ENCODE results near the gene TEPSIN. TPM values are rescaled to one million over a fixed set of nuclear protein-coding genes. Genes with fewer than 3 reads are reported as not detected.

The TEPSIN gene
- total RNA-seq, 2 donors from 2014 or later = 30.0 to 45.0 TPM

DNA sequence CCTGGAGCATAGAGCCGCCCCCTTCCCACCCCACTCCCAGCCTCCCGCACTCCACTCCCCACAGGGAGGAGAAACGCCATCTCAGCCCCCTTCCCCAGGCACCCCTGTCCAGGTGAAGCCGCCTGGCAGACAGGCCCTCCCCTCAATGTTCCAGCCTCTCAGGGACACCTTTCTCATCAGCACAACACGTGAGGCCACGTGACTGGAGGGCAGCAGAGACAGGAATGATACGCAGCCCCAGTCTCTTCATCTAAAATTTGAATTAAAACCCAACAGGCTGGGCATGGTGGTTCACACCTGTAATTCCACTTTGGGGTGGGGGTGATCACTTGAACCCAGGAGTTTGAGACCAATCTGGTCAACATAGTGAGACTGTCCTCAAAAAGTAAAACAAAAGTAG, 52.7 kb downstream of the TEPSIN start:
- 90 to 95% methylated on average over 2 to 7 of the region's 7 CpGs for WGBS, 2 experiments (ENCODE audit: insufficient coverage in 1 of 2, insufficient read length in 1 of 2)
- no peaks in the 10 kb centered on the region for H3K4me1 ChIP-seq (ENCODE audit: control insufficient read depth, insufficient read depth, low read length)
- no peak overlapping the region for H3K4me3 Mint-ChIP-seq
- H3K27ac Mint-ChIP-seq = no peak overlapping the region
- H3K27ac ChIP-seq (ENCODE audit: low read depth, low read length) = no peak overlapping the region
- TF ChIP-seq, protein P1, sequence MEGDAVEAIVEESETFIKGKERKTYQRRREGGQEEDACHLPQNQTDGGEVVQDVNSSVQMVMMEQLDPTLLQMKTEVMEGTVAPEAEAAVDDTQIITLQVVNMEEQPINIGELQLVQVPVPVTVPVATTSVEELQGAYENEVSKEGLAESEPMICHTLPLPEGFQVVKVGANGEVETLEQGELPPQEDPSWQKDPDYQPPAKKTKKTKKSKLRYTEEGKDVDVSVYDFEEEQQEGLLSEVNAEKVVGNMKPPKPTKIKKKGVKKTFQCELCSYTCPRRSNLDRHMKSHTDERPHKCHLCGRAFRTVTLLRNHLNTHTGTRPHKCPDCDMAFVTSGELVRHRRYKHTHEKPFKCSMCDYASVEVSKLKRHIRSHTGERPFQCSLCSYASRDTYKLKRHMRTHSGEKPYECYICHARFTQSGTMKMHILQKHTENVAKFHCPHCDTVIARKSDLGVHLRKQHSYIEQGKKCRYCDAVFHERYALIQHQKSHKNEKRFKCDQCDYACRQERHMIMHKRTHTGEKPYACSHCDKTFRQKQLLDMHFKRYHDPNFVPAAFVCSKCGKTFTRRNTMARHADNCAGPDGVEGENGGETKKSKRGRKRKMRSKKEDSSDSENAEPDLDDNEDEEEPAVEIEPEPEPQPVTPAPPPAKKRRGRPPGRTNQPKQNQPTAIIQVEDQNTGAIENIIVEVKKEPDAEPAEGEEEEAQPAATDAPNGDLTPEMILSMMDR (conservative IDR thresholded peaks at IDR 0.05) = no peak
- H3K9me3 Mint-ChIP-seq = no peaks in the 10 kb centered on the region
- H3K36me3 ChIP-seq (ENCODE audit: control insufficient read depth, insufficient read depth, low read length) = no peaks in the 10 kb centered on the region
- DNase-seq = no peak
- H3K27me3 Mint-ChIP-seq (ENCODE audit: insufficient read depth) = no peaks in the 10 kb centered on the region
- H3K27me3 ChIP-seq (ENCODE audit: control insufficient read depth, insufficient read depth, low read length, poor library complexity, severe bottlenecking) = no peaks in the 10 kb centered on the region
- H3K9me3 ChIP-seq (ENCODE audit: control insufficient read depth, low read length) = no peaks in the 10 kb centered on the region
- no peaks in the 10 kb centered on the region for H3K4me1 Mint-ChIP-seq
- H3K36me3 Mint-ChIP-seq (ENCODE audit: low read depth) = no peaks in the 10 kb centered on the region
- no peak overlapping the region for H3K4me3 ChIP-seq (ENCODE audit: low read length)
- H3K9ac ChIP-seq (ENCODE audit: extremely low read depth, low read length, poor library complexity, severe bottlenecking) = no peak overlapping the region

DNA sequence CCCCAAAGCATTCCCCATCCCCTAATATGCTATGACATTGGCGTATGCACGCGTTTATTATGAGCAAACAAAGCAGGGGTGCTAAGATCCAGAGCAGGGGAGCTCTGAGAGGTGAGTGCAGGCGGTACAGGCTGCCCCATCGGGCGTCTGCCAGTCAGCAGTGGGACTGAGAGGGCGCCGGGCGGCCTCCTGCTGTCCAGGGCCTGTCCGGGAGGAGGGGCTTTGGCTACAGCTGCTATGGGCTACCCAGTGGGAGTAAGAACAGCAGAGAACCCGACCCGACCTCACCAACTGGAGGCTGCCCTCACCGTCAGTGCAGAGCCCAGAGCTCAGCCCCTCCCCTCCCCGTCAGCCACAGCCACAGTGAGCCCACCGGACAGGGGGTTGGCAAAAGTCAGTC, 54.3 kb downstream of the TEPSIN start:
- H3K9me3 Mint-ChIP-seq = no peaks in the 10 kb centered on the region
- Histone ChIP-seq H3K27me3 (ENCODE audit: control insufficient read depth, insufficient read depth, low read length, poor library complexity, severe bottlenecking) (no peaks in the 10 kb centered on the region), H3K4me3 (ENCODE audit: low read length) (no peak overlapping the region), H3K36me3 (ENCODE audit: control insufficient read depth, insufficient read depth, low read length) (no peaks in the 10 kb centered on the region), H3K27ac (ENCODE audit: low read depth, low read length) (no peak overlapping the region), H3K4me1 (ENCODE audit: control insufficient read depth, insufficient read depth, low read length) (no peaks in the 10 kb centered on the region), H3K9ac (ENCODE audit: extremely low read depth, low read length, poor library complexity, severe bottlenecking) (no peak overlapping the region), H3K9me3 (ENCODE audit: control insufficient read depth, low read length) (no peaks in the 10 kb centered on the region)
- TF ChIP-seq, protein P1 (conservative IDR thresholded peaks at IDR 0.05) = no peak
- WGBS, 2 experiments (ENCODE audit: insufficient coverage in 1 of 2, insufficient read length in 1 of 2) = 70 to 82% methylated on average over 2 to 15 of the region's 15 CpGs
- no peaks in the 10 kb centered on the region for H3K27me3 Mint-ChIP-seq (ENCODE audit: insufficient read depth)
- no peaks in the 10 kb centered on the region for H3K36me3 Mint-ChIP-seq (ENCODE audit: low read depth)
- H3K4me3 Mint-ChIP-seq = no peak overlapping the region
- no peaks in the 10 kb centered on the region for H3K4me1 Mint-ChIP-seq
- DNase-seq = peak; percentile 75
- no peak overlapping the region for H3K27ac Mint-ChIP-seq

DNA sequence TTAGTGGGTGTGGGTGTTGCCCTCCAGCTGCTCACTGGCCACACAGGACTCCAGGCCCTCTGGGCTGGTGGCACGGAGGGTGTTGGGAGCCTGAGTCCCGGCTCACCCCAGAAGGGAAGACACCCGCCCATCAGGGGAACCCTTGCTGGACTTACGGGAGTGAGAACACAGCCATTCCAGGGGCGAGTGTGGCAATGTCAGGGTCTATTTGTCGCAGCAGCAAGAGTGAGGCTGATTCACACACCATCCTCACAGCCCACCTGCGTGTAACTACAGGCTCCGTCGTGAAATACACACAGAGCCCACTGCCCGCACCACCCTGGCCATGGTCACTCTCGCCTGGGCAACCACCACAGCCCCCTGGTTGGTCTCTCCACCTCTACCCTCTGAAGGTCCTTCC, 55.0 kb downstream of the TEPSIN start:
- H3K9ac ChIP-seq (ENCODE audit: extremely low read depth, low read length, poor library complexity, severe bottlenecking) = no peak overlapping the region

More for the DNA sequence above, 55.0 kb downstream of the TEPSIN start:
- Mint-ChIP-seq H3K27ac (no peak overlapping the region), H3K9me3 (no peaks in the 10 kb centered on the region), H3K4me3 (no peak overlapping the region), H3K36me3 (ENCODE audit: low read depth) (no peaks in the 10 kb centered on the region), H3K4me1 (no peaks in the 10 kb centered on the region), H3K27me3 (ENCODE audit: insufficient read depth) (no peaks in the 10 kb centered on the region)
- Histone ChIP-seq H3K9me3 (ENCODE audit: control insufficient read depth, low read length) (no peaks in the 10 kb centered on the region), H3K4me1 (ENCODE audit: control insufficient read depth, insufficient read depth, low read length) (no peaks in the 10 kb centered on the region), H3K4me3 (ENCODE audit: low read length) (no peak overlapping the region), H3K27ac (ENCODE audit: low read depth, low read length) (no peak overlapping the region), H3K27me3 (ENCODE audit: control insufficient read depth, insufficient read depth, low read length, poor library complexity, severe bottlenecking) (no peaks in the 10 kb centered on the region), H3K36me3 (ENCODE audit: control insufficient read depth, insufficient read depth, low read length) (no peaks in the 10 kb centered on the region)
- TF ChIP-seq, protein P1 (conservative IDR thresholded peaks at IDR 0.05) = no peak
- DNase-seq = no peak
- 92 to 97% methylated on average over 7 to 11 of the region's 11 CpGs for WGBS, 2 experiments (ENCODE audit: insufficient coverage in 1 of 2, insufficient read length in 1 of 2)

All from endodermal cell (in vitro differentiated cells).